Activated naive CD8-positive, alpha-beta T cell treated with anti-CD3 and anti-CD28 coated beads for 36 hours (primary cell): ENCODE data around the gene EYA4. TPM values are rescaled to one million over a fixed set of nuclear protein-coding genes. Genes with fewer than 3 reads are reported as not detected.
"Not testable (repeated sequence)": the region's sequence is repeated elsewhere in the genome, so short reads cannot be mapped to it uniquely, and the experiment has no call there.

Experiments
- DNase-seq: peaks from one replicate; pipeline ENCODE4 v3.0.0; 2021
- H3K27ac Mint-ChIP-seq: one replicate; pipeline ENCODE4 v1.8.0; 2022; ENCODE audit warnings: mild to moderate bottlenecking, moderate library complexity, mixed read lengths
- H3K27me3 Mint-ChIP-seq: one replicate; pipeline ENCODE4 v1.8.0; 2022; ENCODE audit warnings: mild to moderate bottlenecking, mixed read lengths
- H3K36me3 Mint-ChIP-seq: one replicate; pipeline ENCODE4 v1.8.0; 2021; ENCODE audit warnings: mild to moderate bottlenecking, mixed read lengths
- H3K4me1 Mint-ChIP-seq: one replicate; pipeline ENCODE4 v1.8.0; 2021; ENCODE audit warnings: mixed read lengths
- H3K4me3 Mint-ChIP-seq: one replicate; pipeline ENCODE4 v1.8.0; 2022; ENCODE audit warnings: mild to moderate bottlenecking, moderate library complexity, mixed read lengths
- H3K9me3 Mint-ChIP-seq: one replicate; pipeline ENCODE4 v1.8.0; 2022; ENCODE audit warnings: mixed read lengths
- total RNA-seq, 2 experiments: library from RNA; stranded (reverse); gene quantifications; one replicate each; pipeline ENCODE4 v1.2.3, GENCODE V29; 2021

Gene EYA4
- total RNA-seq, 2 experiments from 2014 or later: not detected

GRCh38 chr6:133539502-133540259, 298.5 kb downstream of the EYA4 start:
- Mint-ChIP-seq H3K4me3 (no peak overlapping the region), H3K36me3 (no peaks in the 10 kb centered on the region), H3K4me1 (no peaks in the 10 kb centered on the region), H3K9me3 (no peaks in the 10 kb centered on the region), H3K27me3 (peaks cover 22% of the 10 kb centered on the region), H3K27ac (no peak overlapping the region)
- DNase-seq: no peak

GRCh38 chr6:133540361-133540760, 299.2 kb downstream of the EYA4 start:
- Mint-ChIP-seq H3K27ac (no peak overlapping the region), H3K27me3 (peaks cover 22% of the 10 kb centered on the region), H3K9me3 (no peaks in the 10 kb centered on the region), H3K4me3 (no peak overlapping the region), H3K4me1 (no peaks in the 10 kb centered on the region), H3K36me3 (no peaks in the 10 kb centered on the region)
- DNase-seq: no peak

- no peak overlapping the region for H3K27ac Mint-ChIP-seq
- H3K36me3 Mint-ChIP-seq: no peaks in the 10 kb centered on the region
- DNase-seq: no peak
- H3K27me3 Mint-ChIP-seq: peaks cover 22% of the 10 kb centered on the region
- H3K9me3 Mint-ChIP-seq: no peaks in the 10 kb centered on the region
- no peak overlapping the region for H3K4me3 Mint-ChIP-seq
- H3K4me1 Mint-ChIP-seq: no peaks in the 10 kb centered on the region
Measured at GRCh38 chr6:133541040-133541439, 299.9 kb downstream of the EYA4 start.

GRCh38 chr6:133542056-133542821, 301.1 kb downstream of the EYA4 start:
- no peaks in the 10 kb centered on the region for H3K9me3 Mint-ChIP-seq
- no peaks in the 10 kb centered on the region for H3K36me3 Mint-ChIP-seq
- H3K4me1 Mint-ChIP-seq: no peaks in the 10 kb centered on the region
- no peak overlapping the region for H3K27ac Mint-ChIP-seq
- H3K4me3 Mint-ChIP-seq: no peak overlapping the region
- no peak for DNase-seq
- peaks cover 22% of the 10 kb centered on the region for H3K27me3 Mint-ChIP-seq

GRCh38 chr6:133544419-133544818, 303.3 kb downstream of the EYA4 start:
- H3K27ac Mint-ChIP-seq: no peak overlapping the region
- no peaks in the 10 kb centered on the region for H3K36me3 Mint-ChIP-seq
- H3K27me3 Mint-ChIP-seq: peaks cover 22% of the 10 kb centered on the region
- H3K9me3 Mint-ChIP-seq: no peaks in the 10 kb centered on the region
- H3K4me3 Mint-ChIP-seq: no peak overlapping the region
- H3K4me1 Mint-ChIP-seq: no peaks in the 10 kb centered on the region
- no peak for DNase-seq

- Mint-ChIP-seq H3K27me3 (peaks cover 21% of the 10 kb centered on the region), H3K36me3 (no peaks in the 10 kb centered on the region), H3K4me3 (no peak overlapping the region), H3K9me3 (no peaks in the 10 kb centered on the region), H3K4me1 (no peaks in the 10 kb centered on the region), H3K27ac (no peak overlapping the region)
- no peak for DNase-seq
Measured at GRCh38 chr6:133546098-133546497, 304.9 kb downstream of the EYA4 start.

GRCh38 chr6:133547136-133547535, 306.0 kb downstream of the EYA4 start:
- Mint-ChIP-seq H3K4me1 (no peaks in the 10 kb centered on the region), H3K27me3 (peaks cover 11% of the 10 kb centered on the region), H3K36me3 (no peaks in the 10 kb centered on the region), H3K4me3 (no peak overlapping the region), H3K9me3 (no peaks in the 10 kb centered on the region), H3K27ac (no peak overlapping the region)
- no peak for DNase-seq

- H3K4me3 Mint-ChIP-seq: no peak overlapping the region
- DNase-seq: no peak
- no peaks in the 10 kb centered on the region for H3K9me3 Mint-ChIP-seq
- H3K27me3 Mint-ChIP-seq: no peaks in the 10 kb centered on the region
- no peak overlapping the region for H3K27ac Mint-ChIP-seq
- H3K4me1 Mint-ChIP-seq: no peaks in the 10 kb centered on the region
- H3K36me3 Mint-ChIP-seq: no peaks in the 10 kb centered on the region
Measured at GRCh38 chr6:133548423-133549159, 307.4 kb downstream of the EYA4 start.

GRCh38 chr6:133549371-133549801, 308.2 kb downstream of the EYA4 start:
- Mint-ChIP-seq H3K9me3 (no peaks in the 10 kb centered on the region), H3K36me3 (no peaks in the 10 kb centered on the region), H3K27me3 (peaks cover 3% of the 10 kb centered on the region), H3K4me1 (no peaks in the 10 kb centered on the region), H3K27ac (no peak overlapping the region), H3K4me3 (no peak overlapping the region)
- DNase-seq: no peak

- no peaks in the 10 kb centered on the region for H3K9me3 Mint-ChIP-seq
- no peak overlapping the region for H3K27ac Mint-ChIP-seq
- H3K27me3 Mint-ChIP-seq: peaks cover 5% of the 10 kb centered on the region
- no peaks in the 10 kb centered on the region for H3K4me1 Mint-ChIP-seq
- DNase-seq: no peak
- H3K36me3 Mint-ChIP-seq: no peaks in the 10 kb centered on the region
- H3K4me3 Mint-ChIP-seq: no peak overlapping the region
Measured at GRCh38 chr6:133550026-133550425, 308.9 kb downstream of the EYA4 start.

GRCh38 chr6:133551436-133551835, 310.3 kb downstream of the EYA4 start:
- no peak for DNase-seq
- Mint-ChIP-seq H3K4me3 (no peak overlapping the region), H3K9me3 (no peaks in the 10 kb centered on the region), H3K27ac (no peak overlapping the region), H3K4me1 (no peaks in the 10 kb centered on the region), H3K27me3 (peaks cover 5% of the 10 kb centered on the region), H3K36me3 (no peaks in the 10 kb centered on the region)

- H3K9me3 Mint-ChIP-seq: no peaks in the 10 kb centered on the region
Measured at GRCh38 chr6:133551847-133552341, 310.7 kb downstream of the EYA4 start.

GRCh38 chr6:133553652-133554051, 312.5 kb downstream of the EYA4 start:
- DNase-seq: peak; percentile 4
- no peaks in the 10 kb centered on the region for H3K4me1 Mint-ChIP-seq
- no peaks in the 10 kb centered on the region for H3K9me3 Mint-ChIP-seq
- H3K36me3 Mint-ChIP-seq: no peaks in the 10 kb centered on the region
- no peak overlapping the region for H3K4me3 Mint-ChIP-seq
- H3K27ac Mint-ChIP-seq: no peak overlapping the region
- peaks cover 5% of the 10 kb centered on the region for H3K27me3 Mint-ChIP-seq

More at GRCh38 chr6:133551847-133552341, 310.7 kb downstream of the EYA4 start:
- no peaks in the 10 kb centered on the region for H3K4me1 Mint-ChIP-seq
- no peak for DNase-seq
- peaks cover 5% of the 10 kb centered on the region for H3K27me3 Mint-ChIP-seq
- H3K4me3 Mint-ChIP-seq: no peak overlapping the region
- H3K36me3 Mint-ChIP-seq: no peaks in the 10 kb centered on the region
- H3K27ac Mint-ChIP-seq: no peak overlapping the region

GRCh38 chr6:133554121-133554520, 313.0 kb downstream of the EYA4 start:
- not testable (repeated sequence) for H3K36me3 Mint-ChIP-seq, H3K27ac Mint-ChIP-seq, H3K4me3 Mint-ChIP-seq, H3K4me1 Mint-ChIP-seq, H3K27me3 Mint-ChIP-seq, DNase-seq, H3K9me3 Mint-ChIP-seq

- Mint-ChIP-seq H3K9me3 (no peaks in the 10 kb centered on the region), H3K4me1 (no peaks in the 10 kb centered on the region), H3K27ac (no peak overlapping the region), H3K27me3 (peaks cover 5% of the 10 kb centered on the region), H3K36me3 (no peaks in the 10 kb centered on the region), H3K4me3 (no peak overlapping the region)
- no peak for DNase-seq
Measured at GRCh38 chr6:133555685-133556084, 314.5 kb downstream of the EYA4 start.
